Hematopoietic multipotent progenitor cell treated with erythropoietin and hydrocortisone succinate and interleukin-3 and kit ligand, for 8 days (in vitro differentiated cells): ENCODE data around the gene BCL3.

Experiments
- DNase-seq: peaks from one replicate; pipeline ENCODE4 v3.0.0-alpha.2; 2015

Gene BCL3

GRCh38 chr19:44722131-44723121 is 26.1 kb upstream of the BCL3 start:
- DNase-seq = no peak

- DNase-seq = no peak
Observed at GRCh38 chr19:44723299-44723951, 25.1 kb upstream of the BCL3 start.

GRCh38 chr19:44723952-44724319 is 24.6 kb upstream of the BCL3 start:
- DNase-seq = peak; percentile 81

- DNase-seq = no peak
Observed at GRCh38 chr19:44725251-44725650, 23.3 kb upstream of the BCL3 start.

GRCh38 chr19:44725684-44726083 is 22.8 kb upstream of the BCL3 start:
- no peak for DNase-seq

- DNase-seq = no peak
Observed at GRCh38 chr19:44726465-44726864, 22.0 kb upstream of the BCL3 start.

GRCh38 chr19:44728178-44728577 is 20.3 kb upstream of the BCL3 start:
- DNase-seq = no peak

- no peak for DNase-seq
Observed at GRCh38 chr19:44729516-44730033, 18.9 kb upstream of the BCL3 start.

- DNase-seq = no peak
Observed at GRCh38 chr19:44731081-44731480, 17.4 kb upstream of the BCL3 start.

GRCh38 chr19:44731622-44732021 is 16.9 kb upstream of the BCL3 start:
- no peak for DNase-seq

- DNase-seq = no peak
Observed at GRCh38 chr19:44732235-44733014, 16.1 kb upstream of the BCL3 start.

GRCh38 chr19:44734357-44734756 is 14.2 kb upstream of the BCL3 start:
- no peak for DNase-seq

- no peak for DNase-seq
Observed at GRCh38 chr19:44735011-44735410, 13.5 kb upstream of the BCL3 start.

- DNase-seq = no peak
Observed at GRCh38 chr19:44737238-44738071, 11.1 kb upstream of the BCL3 start.

GRCh38 chr19:44738136-44738535 is 10.4 kb upstream of the BCL3 start:
- no peak for DNase-seq

GRCh38 chr19:44738603-44739558 is 9.6 kb upstream of the BCL3 start:
- DNase-seq = no peak

GRCh38 chr19:44740351-44740824 is 8.1 kb upstream of the BCL3 start:
- peak; percentile 20 for DNase-seq

GRCh38 chr19:44741258-44741731 is 7.2 kb upstream of the BCL3 start:
- DNase-seq = no peak

GRCh38 chr19:44741841-44742329 is 6.6 kb upstream of the BCL3 start:
- peak; percentile 90 for DNase-seq

- no peak for DNase-seq
Observed at GRCh38 chr19:44742330-44743061, 6.0 kb upstream of the BCL3 start.
